Measurements from ENCODE around the gene PIAS1.

DNA sequence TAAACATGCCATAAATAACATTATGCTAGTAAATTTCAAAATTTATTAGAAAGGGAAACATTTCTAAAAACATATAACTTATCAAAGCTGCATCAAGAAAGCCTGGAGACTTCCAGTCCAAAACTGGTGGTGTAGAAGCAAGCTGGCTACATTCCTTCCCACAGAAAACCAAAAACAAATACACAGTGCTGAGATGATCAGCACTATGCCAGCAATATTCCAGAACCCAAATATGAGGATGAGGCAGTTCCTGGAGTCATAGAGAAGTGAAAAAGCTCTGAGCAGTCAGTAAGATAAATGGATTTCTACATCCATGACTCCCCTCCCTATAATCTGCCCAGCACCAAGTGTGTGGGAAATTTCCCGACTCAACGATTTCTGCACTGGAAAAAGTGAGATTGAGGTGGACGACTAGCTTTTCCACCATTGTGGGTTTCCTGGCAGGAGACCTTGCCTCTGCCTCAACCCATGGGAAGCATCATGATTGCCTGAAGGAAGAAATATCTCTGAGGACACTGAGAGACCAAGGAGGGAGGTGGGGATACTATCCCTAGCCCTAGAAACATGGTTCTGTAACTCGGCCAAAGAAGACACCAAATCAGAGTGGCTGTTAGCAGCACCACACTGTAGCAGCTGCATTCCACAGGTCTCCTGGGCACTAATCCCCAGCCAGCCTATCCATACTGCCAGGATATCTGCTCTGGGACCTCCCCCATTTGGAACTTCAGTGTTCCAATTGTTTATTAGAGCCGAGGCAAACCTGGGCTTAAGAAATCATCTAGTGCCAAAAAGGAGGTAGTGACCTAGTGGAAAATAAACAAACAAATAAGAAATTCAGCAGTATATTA, 187.2 kb downstream of the PIAS1 start:
- TF ChIP-seq, protein P1, sequence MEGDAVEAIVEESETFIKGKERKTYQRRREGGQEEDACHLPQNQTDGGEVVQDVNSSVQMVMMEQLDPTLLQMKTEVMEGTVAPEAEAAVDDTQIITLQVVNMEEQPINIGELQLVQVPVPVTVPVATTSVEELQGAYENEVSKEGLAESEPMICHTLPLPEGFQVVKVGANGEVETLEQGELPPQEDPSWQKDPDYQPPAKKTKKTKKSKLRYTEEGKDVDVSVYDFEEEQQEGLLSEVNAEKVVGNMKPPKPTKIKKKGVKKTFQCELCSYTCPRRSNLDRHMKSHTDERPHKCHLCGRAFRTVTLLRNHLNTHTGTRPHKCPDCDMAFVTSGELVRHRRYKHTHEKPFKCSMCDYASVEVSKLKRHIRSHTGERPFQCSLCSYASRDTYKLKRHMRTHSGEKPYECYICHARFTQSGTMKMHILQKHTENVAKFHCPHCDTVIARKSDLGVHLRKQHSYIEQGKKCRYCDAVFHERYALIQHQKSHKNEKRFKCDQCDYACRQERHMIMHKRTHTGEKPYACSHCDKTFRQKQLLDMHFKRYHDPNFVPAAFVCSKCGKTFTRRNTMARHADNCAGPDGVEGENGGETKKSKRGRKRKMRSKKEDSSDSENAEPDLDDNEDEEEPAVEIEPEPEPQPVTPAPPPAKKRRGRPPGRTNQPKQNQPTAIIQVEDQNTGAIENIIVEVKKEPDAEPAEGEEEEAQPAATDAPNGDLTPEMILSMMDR (IDR thresholded peaks at IDR 0.05), result no peak
- TF ChIP-seq POLR2A (IDR thresholded peaks at IDR 0.05), result no peak
